ENCODE data around the gene NAPEPLD.

Gene NAPEPLD

DNA sequence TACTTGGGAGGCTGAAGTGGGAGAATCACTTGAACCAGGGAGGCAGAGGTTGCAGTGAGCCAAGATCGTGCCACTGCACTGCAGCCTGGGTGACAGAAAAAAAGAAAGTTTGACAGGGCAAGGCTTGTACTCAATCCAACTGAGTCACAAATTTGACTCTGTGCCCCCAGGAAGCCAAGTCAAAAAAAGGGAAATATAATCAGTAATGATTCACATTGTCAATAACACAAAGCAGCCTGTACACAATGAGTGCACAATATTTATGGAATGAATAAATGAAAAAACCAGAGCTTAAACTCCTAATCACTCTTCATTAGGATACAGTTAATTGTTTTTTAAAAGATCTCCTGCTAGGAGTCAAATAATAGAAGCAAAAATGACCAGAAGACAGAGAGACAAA, 6.4 kb downstream of the NAPEPLD start:
- DNase-seq (ENCODE audit: extremely low read depth, low read depth): no peak
- TF ChIP-seq, protein P1, sequence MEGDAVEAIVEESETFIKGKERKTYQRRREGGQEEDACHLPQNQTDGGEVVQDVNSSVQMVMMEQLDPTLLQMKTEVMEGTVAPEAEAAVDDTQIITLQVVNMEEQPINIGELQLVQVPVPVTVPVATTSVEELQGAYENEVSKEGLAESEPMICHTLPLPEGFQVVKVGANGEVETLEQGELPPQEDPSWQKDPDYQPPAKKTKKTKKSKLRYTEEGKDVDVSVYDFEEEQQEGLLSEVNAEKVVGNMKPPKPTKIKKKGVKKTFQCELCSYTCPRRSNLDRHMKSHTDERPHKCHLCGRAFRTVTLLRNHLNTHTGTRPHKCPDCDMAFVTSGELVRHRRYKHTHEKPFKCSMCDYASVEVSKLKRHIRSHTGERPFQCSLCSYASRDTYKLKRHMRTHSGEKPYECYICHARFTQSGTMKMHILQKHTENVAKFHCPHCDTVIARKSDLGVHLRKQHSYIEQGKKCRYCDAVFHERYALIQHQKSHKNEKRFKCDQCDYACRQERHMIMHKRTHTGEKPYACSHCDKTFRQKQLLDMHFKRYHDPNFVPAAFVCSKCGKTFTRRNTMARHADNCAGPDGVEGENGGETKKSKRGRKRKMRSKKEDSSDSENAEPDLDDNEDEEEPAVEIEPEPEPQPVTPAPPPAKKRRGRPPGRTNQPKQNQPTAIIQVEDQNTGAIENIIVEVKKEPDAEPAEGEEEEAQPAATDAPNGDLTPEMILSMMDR (IDR thresholded peaks at IDR 0.05; ENCODE audit: low read depth, low read length, missing control alignments): no peak
- H3K4me3 ChIP-seq (replicated peaks; ENCODE audit: low read depth, low read length): no peak overlapping the region

DNA sequence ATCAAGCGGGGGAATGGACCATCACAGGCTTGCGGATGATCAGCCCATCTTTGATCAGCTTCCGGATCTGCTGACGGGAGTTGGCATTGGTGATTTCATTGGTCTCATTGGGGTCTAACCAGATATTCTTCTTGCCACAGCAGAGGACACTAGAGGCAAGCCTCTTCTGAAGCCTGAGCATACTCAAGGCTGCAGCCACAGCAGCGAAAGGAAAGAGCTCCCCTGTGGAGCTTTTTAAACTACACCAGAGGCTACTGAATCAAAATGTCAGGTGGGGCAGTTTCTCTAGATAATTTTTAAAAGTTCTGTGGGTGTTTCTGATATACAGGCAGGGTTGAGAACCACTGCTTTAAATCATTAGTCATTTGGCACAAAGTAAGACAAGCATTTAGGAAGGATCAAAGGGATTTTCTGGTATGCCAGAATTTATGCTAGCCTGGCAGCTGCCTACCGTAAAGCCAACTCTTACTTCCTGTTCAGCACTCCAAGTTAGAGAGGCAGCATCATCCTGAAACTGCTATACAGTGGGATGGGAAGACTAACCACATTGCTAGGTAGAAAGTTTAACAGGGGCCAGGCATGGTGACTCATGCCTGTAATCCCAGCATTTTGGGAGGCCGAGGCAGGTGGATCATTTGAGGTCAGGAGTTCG, 7.0 kb downstream of the NAPEPLD start:
- no peak for DNase-seq (ENCODE audit: extremely low read depth, low read depth)
- TF ChIP-seq, protein P1 (IDR thresholded peaks at IDR 0.05; ENCODE audit: low read depth, low read length, missing control alignments): no peak
- no peak overlapping the region for H3K4me3 ChIP-seq (replicated peaks; ENCODE audit: low read depth, low read length)

DNA sequence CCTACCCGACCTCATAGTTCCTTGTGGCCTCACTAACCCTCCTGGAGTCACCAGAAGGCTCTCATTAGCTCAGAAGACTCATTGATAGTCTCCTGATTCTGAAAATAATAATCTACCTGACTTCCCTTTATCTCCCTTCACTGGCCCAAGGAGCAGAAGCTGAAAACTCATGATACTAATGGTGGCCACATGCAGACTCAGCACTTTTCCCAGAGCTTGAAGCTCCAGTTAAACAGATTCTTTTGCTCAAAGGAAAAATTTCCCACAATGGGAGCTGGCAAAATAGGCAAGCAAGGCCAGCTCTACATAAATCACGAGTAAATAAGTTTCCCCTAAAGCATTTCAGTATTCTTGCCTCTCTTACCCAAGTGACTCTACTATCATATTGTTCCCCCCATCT, 8.2 kb downstream of the NAPEPLD start:
- TF ChIP-seq, protein P1 (IDR thresholded peaks at IDR 0.05; ENCODE audit: low read depth, low read length, missing control alignments): no peak
- DNase-seq (ENCODE audit: extremely low read depth, low read depth): no peak
- H3K4me3 ChIP-seq (replicated peaks; ENCODE audit: low read depth, low read length): no peak overlapping the region

DNA sequence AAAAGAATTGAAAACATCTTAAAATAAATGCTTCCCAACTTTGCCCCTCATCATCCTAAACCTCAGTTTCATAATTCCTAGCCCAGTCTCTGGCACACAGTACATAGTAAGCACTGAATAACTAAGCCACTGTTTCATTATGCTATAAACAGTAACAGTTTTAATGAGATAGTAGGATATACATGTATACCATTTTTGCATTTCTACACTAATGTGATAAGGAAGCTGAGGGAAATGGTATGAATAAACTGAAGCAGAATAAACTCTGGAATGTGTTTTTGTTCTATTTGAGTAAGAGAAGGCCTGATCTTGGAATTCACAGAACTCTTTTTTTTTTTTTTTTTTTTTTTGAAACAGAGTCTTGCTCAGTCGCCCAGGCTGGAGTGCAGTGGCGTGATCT, 8.8 kb downstream of the NAPEPLD start:
- TF ChIP-seq, protein P1 (IDR thresholded peaks at IDR 0.05; ENCODE audit: low read depth, low read length, missing control alignments): no peak
- H3K4me3 ChIP-seq (replicated peaks; ENCODE audit: low read depth, low read length): no peak overlapping the region
- DNase-seq (ENCODE audit: extremely low read depth, low read depth): no peak

DNA sequence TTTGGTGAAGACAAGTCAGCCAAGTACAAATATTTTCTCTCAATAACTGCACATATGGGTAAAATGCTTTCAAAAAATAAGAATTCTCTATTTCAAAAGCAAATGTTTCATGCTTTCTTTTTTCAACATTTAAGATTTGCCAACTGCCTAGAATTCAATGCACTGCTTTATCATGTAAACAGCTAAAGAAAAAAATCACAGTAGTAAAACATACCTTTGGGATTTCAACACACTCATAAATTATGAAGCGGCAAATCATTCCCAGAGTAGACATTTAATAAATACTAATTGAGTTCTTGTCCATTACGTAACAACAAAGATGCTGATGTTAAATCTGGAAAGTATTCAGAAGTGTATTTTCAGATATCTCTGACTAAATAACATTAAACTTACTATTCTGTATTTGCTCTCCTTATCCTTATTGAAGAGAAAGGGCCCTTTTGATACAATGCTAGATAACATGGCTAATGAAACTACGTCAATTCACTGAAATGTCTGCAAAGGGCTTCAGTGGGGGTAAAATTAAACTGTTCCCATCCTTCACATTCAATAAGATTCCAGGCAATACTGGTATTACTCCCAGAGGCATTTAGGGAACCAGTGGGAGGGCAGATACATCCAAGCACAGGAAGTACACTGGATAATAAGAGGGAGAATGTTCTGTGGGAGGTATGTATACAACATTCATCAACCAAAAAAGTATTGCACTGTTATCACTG, 13.9 kb downstream of the NAPEPLD start:
- DNase-seq (ENCODE audit: extremely low read depth, low read depth): no peak
- H3K4me3 ChIP-seq (replicated peaks; ENCODE audit: low read depth, low read length): no peak overlapping the region
- TF ChIP-seq, protein P1 (IDR thresholded peaks at IDR 0.05; ENCODE audit: low read depth, low read length, missing control alignments): no peak

DNA sequence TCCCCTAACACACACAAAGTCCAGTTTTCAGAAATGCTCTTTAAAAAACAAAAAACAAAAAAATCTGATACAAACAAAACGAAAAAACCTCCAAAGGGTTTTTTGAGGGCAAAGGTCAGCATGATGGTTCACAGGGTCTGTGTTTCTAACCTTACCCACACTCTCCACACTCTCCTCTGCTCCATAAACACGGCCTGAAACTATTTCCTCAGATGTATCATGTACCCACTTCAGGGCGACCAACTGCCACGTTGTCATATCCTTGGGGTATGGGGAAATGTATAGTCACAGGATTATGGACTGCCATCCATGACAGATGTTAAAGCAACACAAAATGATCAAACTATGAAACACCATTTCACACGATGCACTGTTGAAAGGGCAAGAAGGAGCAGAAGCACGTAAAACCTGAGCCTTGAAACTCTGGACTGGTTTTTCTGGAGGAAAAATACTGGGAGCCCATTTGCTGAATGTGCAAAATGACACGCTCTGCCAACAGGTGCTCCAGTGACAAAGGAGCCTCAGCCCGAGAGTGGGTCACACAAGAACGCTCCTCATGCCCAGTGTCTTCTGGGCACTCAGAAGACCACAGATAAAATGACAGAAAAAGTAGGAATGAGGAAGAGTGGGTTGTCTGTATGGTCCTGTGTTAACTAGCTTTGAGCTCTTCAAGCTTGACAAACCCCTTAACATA, 15.8 kb downstream of the NAPEPLD start:
- TF ChIP-seq, protein P1 (IDR thresholded peaks at IDR 0.05; ENCODE audit: low read depth, low read length, missing control alignments): no peak
- DNase-seq (ENCODE audit: extremely low read depth, low read depth): no peak
- no peak overlapping the region for H3K4me3 ChIP-seq (replicated peaks; ENCODE audit: low read depth, low read length)

Data from HFF-Myc (cell line).